GM13976 (cell line): ENCODE measurements around the gene CRACDL.

Experiments
- DNase-seq: peaks from one replicate; pipeline ENCODE4 v3.0.0; 2012; ENCODE audit warnings: low spot score
- CTCF ChIP-seq: IDR thresholded peaks from 2 replicates; pipeline ENCODE4 v1.5.1; 2012; ENCODE audit warnings: borderline replicate concordance, mild to moderate bottlenecking; ENCODE audit not compliant: insufficient read depth; ENCODE audit errors: extremely low read depth, missing control alignments, control extremely low read depth
- in situ Hi-C: fragments of 300-500 bp; cut with MboI; formaldehyde crosslinking; loops from one replicate; pipeline ENCODE4 v1.12.0; 2022; ENCODE audit warnings: low sequenced_read_pairs, mixed read lengths, inconsistent platforms; ENCODE audit not compliant: unreplicated experiment

Gene CRACDL

GRCh38 chr2:98867539-98868309 is 68.3 kb downstream of the CRACDL start:
- TF ChIP-seq CTCF = no peak
- no peak for DNase-seq
- in situ Hi-C loops = no loop called here

GRCh38 chr2:98866033-98866432 is 70.0 kb downstream of the CRACDL start:
- DNase-seq = no peak
- in situ Hi-C loops = no loop called here
- no peak for TF ChIP-seq CTCF

GRCh38 chr2:98861601-98862000 is 74.4 kb downstream of the CRACDL start:
- DNase-seq = no peak
- in situ Hi-C loops = no loop called here
- no peak for TF ChIP-seq CTCF

- no peak for TF ChIP-seq CTCF
- in situ Hi-C loops = no loop called here
- no peak for DNase-seq
These were observed 76.7 kb downstream of the CRACDL start for GRCh38 chr2:98859323-98859722.

GRCh38 chr2:98857001-98857400 is 79.0 kb downstream of the CRACDL start:
- in situ Hi-C loops = no loop called here
- no peak for TF ChIP-seq CTCF
- no peak for DNase-seq

GRCh38 chr2:98854682-98855081 is 81.3 kb downstream of the CRACDL start:
- in situ Hi-C loops = no loop called here
- DNase-seq = no peak
- TF ChIP-seq CTCF = no peak
